HG02943 (cell line): Measurements from ENCODE around the gene GAS7.

Experiments used
- ATAC-seq: cut with Tn5 transposase; IDR thresholded peaks from one replicate; pipeline ENCODE4 v1.9.1; 2021; ENCODE audit warnings: mild to moderate bottlenecking, low read depth, moderate library complexity; ENCODE audit not compliant: unreplicated experiment

GAS7 gene

DNA sequence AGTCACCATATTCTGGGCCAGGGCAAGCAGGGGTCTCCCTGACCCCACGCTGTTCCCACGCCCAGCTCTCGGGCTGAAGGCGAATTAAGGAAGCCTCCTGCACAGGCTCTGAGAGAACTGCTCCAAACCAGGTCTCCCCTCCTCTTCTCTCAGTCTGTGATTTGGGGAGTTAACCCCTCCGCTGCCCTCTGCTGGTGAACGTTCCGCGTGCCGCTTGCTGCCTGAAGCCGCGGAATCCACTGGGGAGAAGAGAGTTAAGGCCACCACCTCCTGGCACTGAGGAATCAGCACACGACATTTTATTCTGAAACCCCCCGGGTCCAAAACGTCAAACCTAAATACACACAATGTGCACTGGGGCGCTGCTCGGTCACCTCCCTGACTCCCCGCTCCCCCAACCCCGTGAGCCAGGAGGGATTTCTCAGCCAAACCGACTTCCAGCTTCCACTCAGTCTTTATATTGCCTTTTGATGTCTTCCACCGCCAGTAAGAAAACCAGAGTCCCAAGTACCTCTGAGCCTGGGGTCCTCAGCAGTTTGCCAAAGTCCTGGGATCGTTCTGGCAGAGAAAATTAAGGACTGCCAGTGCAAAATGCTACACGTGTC, 238.9 kb downstream of the GAS7 start:
- ATAC-seq, result no peak

DNA sequence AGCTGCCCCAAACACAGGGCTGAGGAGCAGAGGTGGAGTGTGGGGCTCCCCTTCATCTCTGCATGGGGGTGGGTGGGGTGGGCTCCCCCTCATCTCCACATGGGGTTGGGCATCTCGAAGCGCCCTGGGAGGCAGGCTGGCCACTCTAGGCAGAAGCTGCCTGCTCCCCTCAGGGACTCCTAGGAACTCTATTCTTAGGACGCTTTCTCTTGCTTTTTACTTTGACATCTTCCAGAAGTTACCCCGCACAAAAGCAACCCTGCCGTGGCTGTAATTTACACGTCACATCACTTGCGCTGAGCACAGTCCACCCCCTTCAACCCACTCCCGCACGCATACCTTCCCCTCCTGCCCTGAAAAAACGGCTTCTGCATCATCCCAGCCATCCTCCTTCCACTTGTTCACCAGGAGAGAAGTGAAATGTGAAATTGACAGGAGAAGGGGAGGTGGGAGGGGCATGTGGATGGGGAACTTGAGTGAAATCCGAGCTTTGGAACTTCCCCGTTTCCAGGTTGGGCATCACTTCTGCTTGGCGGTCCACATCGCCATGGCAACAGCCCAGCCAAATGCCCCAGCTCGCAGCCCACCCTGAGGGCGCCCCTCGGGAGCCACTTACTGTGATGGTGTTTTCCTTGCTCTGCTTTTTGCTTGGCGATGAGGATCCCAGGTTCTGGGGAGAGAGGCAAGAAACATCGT, 239.7 kb downstream of the GAS7 start:
- ATAC-seq, result no peak

DNA sequence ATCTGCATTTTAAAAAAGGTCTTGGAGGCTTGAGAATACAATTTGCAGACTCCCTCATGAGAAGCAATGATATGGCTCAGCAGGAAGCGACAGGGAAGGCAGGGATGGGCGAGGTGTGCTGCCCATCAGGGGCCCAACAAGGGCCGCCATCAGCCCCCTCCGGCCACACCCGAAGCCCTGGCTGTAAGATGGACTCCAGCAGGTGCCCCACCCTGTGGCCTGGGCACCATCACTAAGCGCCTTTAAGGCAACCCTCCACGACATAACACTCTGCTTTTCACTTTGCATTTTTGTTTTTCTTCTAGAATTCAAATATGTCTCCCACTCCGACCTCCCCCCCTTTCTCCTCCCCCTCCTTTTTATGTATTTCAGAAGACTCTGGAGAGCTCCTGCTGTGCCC, 241.2 kb downstream of the GAS7 start:
- no peak for ATAC-seq

DNA sequence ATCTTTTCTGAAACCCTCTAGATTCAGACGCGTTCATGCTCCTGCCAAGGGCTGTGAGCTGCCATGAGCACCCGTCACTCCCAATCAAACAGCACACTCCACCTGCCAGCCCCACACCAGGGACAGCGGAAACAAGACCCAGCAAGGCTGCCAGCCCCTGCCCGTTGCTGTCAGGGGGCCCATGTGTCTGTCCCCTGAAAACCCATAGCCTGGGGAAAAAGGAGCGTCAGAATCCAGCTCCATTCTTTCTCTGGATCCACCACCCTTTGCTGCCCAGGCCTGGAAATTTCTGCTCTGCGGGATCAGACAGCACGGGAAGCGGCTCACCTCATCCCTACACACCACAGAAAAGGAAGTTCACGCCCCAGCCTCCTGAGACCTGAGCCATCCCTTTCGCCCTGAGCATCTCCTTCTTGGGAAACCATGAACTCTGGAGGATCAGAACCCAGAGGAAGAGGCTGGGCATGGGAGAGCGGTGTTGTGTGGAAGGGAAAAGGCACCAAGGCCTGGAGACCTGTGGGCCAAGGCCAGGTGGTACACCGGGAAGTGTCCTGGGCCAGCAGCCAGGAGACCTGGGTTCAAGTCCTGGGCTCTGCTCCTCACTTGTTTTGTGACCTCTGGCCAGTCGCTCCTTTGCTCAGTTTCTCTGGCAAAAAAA, 241.8 kb downstream of the GAS7 start:
- no peak for ATAC-seq

- no peak for ATAC-seq
Measured at GRCh38 chr17:9953492-9953891, 244.9 kb downstream of the GAS7 start.

- ATAC-seq, result no peak
Measured at GRCh38 chr17:9951803-9952202, 246.6 kb downstream of the GAS7 start.

DNA sequence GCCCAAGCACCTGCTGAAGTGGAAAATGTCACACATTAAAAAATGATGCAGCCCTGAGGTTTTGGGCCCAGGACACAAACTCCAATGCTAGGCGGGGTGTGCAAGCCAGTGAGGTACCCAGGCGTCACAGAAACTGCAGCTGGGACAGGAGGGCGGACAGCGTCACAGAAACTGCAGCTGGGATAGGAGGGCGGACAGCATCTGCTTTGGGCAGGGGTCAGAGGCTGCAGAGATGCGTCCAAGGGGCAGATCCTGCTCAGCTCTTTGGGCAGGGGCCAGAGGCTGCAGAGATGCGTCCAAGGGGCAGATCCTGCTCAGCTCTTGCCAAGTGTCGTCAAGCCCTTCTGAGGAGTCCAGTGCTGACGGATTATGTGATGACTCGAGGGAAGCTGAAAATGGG, 249.5 kb downstream of the GAS7 start:
- ATAC-seq, result no peak

- ATAC-seq, result no peak
Measured at GRCh38 chr17:9944704-9945103, 253.7 kb downstream of the GAS7 start.

DNA sequence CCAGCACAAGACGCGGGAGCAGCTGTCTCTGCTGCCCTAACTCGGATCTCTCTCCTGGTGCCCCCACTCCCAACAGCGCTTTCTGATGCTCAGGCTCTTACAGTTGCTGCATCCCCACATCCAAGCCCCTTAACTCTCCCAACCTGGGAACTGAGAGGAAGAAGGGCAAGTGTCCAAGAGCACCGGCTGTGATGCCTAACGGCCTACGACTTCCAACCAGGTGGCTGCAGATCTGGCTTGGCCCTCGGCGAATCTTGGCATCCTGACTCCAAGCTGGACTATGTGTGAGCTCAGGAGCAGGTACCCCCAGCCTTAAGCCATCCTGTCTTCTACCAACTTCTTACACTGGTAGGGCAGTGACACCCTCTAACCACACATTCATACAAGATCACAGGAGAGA, 255.1 kb downstream of the GAS7 start:
- ATAC-seq, result no peak

- no peak for ATAC-seq
Measured at GRCh38 chr17:9942885-9943284, 255.5 kb downstream of the GAS7 start.

DNA sequence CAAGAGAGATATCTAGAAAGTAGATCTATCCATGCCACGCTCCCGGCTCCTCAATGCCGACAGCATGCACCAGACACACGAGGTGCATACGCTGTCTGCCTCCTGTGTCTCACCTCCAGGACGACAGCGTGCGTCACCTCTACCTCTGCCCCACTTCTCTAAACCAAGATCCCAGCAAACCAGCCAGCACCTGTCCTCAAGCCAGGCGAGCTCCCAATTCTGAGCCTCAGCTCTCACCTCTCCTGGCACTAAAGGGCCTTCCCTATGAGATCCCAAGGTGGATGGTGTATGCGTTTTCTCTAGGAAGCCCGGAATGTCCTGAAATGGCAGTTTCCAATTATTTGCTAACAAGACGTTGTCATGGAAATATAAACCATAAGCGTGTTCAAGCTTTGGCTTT, 257.1 kb downstream of the GAS7 start:
- no peak for ATAC-seq

- no peak for ATAC-seq
Measured at GRCh38 chr17:9940841-9941240, 257.6 kb downstream of the GAS7 start.

DNA sequence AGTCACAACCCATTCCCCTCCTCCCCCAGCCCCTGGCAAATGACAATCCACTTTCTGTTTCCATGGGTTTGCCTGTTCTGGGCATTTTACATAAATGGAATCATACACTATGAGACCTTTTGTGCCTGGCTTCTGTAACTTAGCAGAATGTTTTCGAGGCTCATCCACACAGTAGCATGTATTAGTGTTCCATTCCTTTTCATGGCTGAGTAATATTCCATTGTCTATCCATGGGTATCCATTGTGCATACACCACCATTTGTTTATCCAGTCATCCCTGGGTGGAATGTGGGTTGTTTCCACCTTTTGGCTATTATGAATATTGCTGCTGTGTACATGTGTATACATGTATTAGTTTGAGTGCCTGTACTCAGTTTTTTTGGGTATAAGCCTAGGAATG, 259.6 kb downstream of the GAS7 start:
- ATAC-seq, result no peak

GRCh38 chr17:9937901-9938300, 260.5 kb downstream of the GAS7 start:
- no peak for ATAC-seq

DNA sequence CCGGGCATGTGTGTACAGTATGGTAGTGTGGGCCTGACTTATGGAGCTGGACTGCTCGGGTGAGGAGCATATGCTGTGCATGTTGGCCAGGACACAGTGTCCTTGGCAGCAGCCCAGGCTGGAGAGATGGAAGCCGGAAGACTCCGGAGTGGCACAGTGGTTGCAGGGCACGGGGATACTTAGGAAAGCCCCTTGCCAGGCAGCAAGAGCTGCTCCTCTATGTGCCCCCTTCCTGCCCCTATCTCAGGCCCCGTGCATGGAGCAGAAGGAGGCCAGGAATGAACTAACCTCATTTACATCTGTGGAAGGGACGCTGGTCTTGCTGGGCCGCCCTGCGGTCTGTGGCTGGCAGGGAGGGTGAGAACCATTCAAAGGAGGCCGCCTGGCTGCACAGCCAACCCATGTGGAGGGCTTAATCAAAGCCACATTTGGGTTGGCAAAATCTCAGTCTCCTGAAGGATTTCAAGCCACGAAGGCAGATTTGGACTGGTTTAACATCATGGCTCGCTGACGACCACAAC, 261.1 kb downstream of the GAS7 start:
- no peak for ATAC-seq

DNA sequence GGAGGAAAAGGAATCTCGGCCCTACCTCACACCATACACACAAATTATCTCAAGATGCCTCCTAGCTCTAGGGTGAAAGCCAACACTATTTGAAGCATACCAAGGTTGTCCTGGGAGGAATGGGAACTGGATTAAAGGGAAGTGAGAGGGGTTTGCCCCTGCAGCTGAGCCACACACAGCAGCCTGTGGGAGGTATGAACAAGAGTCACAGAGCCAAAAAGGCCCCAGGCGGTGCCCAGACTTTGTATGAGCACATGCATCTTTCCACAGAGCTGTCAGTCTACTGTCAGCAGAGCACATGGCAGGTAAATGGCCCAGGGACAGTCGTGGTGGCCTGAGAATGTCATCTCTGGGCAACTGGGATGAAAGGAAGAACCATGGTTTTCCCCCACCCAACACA, 262.3 kb downstream of the GAS7 start:
- no peak for ATAC-seq

DNA sequence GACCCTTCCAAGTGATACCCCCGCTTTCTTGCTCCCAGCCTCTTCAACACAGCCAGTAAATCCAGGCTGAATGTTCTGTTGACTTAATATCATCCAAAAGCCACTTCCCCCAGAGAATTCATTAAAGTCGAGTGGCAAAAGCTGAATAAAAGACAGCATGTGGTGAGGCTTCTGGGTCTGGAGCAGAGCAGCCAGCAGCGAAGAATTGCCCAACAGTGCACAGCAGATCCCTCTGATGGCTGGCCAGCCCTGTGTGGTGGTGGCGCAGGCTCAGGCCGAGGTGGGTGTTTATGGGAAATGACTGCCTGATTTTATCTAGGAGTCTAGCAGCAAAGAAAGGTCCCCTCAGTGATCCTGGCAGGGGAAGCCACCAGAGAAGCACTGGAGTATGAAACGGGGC, 263.0 kb downstream of the GAS7 start:
- no peak for ATAC-seq

DNA sequence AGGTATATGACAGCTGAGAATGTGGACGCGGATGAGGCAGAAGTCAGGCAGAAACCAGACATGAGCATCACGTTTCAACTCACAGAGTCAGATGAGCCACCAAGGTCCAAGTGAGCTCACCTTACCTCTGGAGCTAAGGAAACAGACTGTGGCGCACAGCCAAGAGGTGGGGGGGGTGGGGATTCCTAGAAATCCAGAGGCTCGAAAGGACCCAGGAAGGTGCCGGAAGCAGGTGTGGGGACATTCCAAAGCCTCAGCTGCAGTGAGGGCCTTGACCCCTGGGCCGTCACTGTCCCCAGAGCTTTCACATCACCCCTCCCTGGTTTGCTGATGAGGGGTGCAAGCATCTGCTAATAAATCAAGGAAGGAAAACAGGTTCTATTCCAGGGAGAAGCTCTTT, 264.1 kb downstream of the GAS7 start:
- no peak for ATAC-seq

GRCh38 chr17:9932491-9932890, 265.9 kb downstream of the GAS7 start:
- ATAC-seq, result no peak

DNA sequence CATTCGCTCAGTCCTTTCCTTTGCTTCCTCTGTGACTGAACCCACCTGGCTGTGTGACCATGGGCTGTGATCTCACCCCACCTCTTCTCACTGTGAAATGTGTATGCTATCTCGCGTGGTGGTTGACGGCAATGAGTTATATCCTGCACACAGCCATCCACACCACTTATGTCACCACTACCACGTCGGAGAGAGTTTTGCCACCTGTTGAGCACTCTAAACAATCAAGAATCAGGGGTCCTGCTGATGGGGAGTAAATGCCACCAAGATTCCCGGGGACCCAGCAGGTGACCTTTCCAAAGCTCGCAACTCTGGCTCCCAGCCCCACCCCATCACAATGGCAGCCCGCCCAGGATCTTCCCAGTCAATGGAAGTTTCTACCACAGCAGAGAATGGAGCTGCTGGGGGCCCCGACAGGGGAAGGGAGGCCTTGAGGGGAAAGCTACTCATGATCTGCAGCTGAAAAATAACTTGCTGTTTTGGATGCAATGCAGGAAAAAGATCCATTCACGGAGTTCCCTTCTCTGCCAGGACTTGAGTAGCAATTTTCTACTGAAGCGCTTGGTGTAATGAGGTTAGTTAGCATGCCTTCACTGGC, 267.2 kb downstream of the GAS7 start:
- no peak for ATAC-seq

DNA sequence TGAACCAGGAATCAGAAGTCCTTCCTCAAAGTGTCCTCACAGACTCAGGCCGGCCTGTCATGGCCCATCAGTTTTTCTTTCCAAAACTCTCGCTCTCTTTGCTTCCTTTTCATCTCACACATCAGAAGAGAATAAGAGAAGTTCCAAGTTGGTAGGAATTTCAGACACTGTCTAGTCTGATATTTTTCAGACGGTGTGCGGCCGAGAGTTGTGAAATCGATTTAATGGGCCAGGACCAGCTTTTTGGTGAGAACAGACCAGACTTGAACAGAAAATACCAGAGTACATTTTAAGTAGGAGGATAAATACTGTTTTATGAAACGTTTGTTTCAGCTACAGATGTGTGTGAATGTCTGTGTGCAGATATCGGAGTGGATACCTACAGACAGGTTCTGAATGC, 268.5 kb downstream of the GAS7 start:
- ATAC-seq, result no peak
